ENCODE results near the gene SYTL3. TPM values are rescaled to one million over a fixed set of nuclear protein-coding genes. Genes with fewer than 3 reads are reported as not detected.

The SYTL3 gene
- total and polyA plus RNA-seq, 10 donors = 5.9 to 48.3 (median 17.9) TPM

DNA sequence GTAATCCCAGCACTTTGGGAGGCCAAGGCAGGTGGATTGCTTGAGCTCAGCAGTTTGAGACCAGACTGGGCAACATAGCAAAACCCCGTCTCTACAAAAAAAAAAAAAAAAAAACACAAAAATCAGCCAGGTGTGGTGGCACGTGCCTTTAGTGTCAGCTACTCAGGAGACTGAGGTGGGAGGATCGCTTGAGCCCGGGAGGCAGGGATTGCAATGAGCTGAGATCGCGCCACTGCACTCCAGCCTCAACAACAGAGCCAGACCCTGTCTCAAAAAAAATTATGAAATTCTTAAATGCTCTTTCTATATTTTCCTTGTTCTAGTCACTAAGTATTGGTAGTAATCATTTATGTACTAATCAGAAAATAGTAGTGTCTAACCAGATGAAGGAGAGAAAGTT, 30.6 kb downstream of the SYTL3 start:
- intact Hi-C loops (cut with DNase I; ENCODE audit: low total_unique reads) = no loop called here
- Histone ChIP-seq H3K9me3 (no peaks in the 10 kb centered on the region), H3K36me3 (peaks cover 0 to 69% (median 0%) of the 10 kb centered on the region in 6 donors), H3K27ac (no peak overlapping the region), H3K27me3 (replicated peaks in 1 of 7) (no peaks in the 10 kb centered on the region), H3K4me3 (no peak overlapping the region), H3K4me1 (peaks cover 0 to 7% (median 0%) of the 10 kb centered on the region in 6 donors)
- no peak for DNase-seq
- TF ChIP-seq, protein P1, sequence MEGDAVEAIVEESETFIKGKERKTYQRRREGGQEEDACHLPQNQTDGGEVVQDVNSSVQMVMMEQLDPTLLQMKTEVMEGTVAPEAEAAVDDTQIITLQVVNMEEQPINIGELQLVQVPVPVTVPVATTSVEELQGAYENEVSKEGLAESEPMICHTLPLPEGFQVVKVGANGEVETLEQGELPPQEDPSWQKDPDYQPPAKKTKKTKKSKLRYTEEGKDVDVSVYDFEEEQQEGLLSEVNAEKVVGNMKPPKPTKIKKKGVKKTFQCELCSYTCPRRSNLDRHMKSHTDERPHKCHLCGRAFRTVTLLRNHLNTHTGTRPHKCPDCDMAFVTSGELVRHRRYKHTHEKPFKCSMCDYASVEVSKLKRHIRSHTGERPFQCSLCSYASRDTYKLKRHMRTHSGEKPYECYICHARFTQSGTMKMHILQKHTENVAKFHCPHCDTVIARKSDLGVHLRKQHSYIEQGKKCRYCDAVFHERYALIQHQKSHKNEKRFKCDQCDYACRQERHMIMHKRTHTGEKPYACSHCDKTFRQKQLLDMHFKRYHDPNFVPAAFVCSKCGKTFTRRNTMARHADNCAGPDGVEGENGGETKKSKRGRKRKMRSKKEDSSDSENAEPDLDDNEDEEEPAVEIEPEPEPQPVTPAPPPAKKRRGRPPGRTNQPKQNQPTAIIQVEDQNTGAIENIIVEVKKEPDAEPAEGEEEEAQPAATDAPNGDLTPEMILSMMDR (IDR thresholded peaks at IDR 0.05 in 8 of 11, conservative IDR thresholded peaks at IDR 0.05 in 3 of 11) = no peak
- no peak for TF ChIP-seq POLR2AphosphoS5 (IDR thresholded peaks at IDR 0.05)
- TF ChIP-seq POLR2A (IDR thresholded peaks at IDR 0.05) = no peak
- 94 to 98% (median 96%) methylated on average over 6 of the region's 6 CpGs for WGBS, 5 donors

DNA sequence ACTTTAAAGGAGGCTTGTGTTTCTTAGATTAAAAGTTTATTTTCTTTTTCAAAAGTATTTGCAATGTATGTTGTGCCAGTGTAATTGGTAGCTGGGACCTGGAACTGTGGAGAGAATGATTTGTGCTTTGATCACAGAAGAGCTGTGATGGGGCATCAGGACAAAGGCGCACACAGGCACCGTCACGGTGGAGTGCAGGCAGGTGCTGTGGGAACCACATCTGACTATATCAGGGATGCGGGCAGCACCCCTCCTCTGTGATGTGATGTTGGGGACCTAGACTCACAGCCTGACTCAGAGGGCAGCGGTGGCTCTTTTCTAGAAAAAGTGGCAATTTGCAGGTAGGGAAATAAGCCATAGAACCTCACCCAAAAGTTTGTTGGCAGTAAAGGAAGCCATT, 34.5 kb downstream of the SYTL3 start:
- no peaks in the 10 kb centered on the region for H3K27me3 ChIP-seq (replicated peaks in 1 of 7)
- WGBS, 5 donors = 90 to 97% (median 94%) methylated on average over 5 of the region's 5 CpGs
- no peak for TF ChIP-seq POLR2AphosphoS5 (IDR thresholded peaks at IDR 0.05)
- TF ChIP-seq, protein P1 (IDR thresholded peaks at IDR 0.05 in 8 of 11, conservative IDR thresholded peaks at IDR 0.05 in 3 of 11) = no peak
- no peaks in the 10 kb centered on the region for H3K9me3 ChIP-seq
- peaks cover 0 to 60% (median 0%) of the 10 kb centered on the region in 6 donors for H3K36me3 ChIP-seq
- peaks cover 0 to 44% (median 25%) of the 10 kb centered on the region in 6 donors for H3K4me1 ChIP-seq
- DNase-seq = no peak
- intact Hi-C loops (cut with DNase I; ENCODE audit: low total_unique reads) = no loop called here
- no peak overlapping the region for H3K27ac ChIP-seq
- no peak overlapping the region for H3K4me3 ChIP-seq

DNA sequence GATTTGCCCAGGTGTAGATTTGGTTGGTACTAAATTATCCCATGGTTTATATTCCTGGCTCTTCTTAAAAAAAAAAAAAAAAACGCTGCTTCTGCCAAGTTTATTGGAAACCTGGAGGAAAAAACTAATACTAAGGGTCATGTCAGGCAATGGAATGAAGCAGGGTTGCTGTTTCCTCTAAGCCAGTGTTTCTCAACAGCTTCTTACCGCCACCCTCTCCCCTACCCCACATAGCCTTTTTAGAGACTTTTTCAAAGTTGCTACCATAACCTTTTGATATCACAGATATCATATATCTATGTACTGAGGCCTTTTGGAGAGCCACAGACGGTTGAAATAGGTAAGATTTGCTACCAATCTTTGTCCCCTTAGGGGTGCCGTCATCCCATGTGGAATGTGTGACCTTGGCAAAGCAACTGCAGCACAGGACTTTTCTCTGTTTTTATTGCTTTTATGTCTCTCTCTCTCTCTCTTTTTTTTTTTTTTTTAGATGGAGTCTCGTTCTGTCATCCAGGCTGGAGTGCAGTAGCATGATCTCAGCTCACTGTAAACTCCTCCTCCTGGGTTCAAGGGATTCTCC, 35.0 kb downstream of the SYTL3 start:
- H3K36me3 ChIP-seq = peaks cover 0 to 59% (median 0%) of the 10 kb centered on the region in 6 donors
- intact Hi-C loops (cut with DNase I; ENCODE audit: low total_unique reads) = no loop called here
- H3K27ac ChIP-seq = peak overlapping the region in 1 of 8 donors; percentile 83
- TF ChIP-seq POLR2AphosphoS5 (IDR thresholded peaks at IDR 0.05) = no peak
- no peaks in the 10 kb centered on the region for H3K27me3 ChIP-seq (replicated peaks in 1 of 7)
- no peaks in the 10 kb centered on the region for H3K9me3 ChIP-seq
- DNase-seq = no peak
- 62 to 76% (median 70%) methylated on average over 5 of the region's 5 CpGs for WGBS, 5 donors
- H3K4me1 ChIP-seq = peaks cover 0 to 46% (median 25%) of the 10 kb centered on the region in 6 donors
- no peak overlapping the region for H3K4me3 ChIP-seq

DNA sequence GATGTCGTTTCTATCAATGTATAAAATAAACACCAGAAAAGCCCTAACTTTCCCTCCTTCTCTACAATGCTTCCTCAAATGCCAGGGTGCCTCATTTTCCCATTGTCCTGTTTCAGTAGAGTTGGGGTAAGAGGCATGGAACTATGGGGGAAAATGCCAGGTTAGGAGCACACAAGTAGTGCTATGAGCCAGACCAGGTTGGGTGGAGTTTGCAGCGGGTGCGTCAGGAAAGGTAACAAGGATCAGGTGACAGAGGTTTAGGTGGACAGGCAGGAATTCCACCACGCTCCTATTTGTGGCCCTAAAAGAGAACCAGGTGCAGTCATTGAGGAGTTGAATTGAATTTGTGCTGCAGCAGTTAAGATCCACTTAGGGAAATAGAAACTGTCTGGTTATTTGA, 36.5 kb downstream of the SYTL3 start:
- H3K4me1 ChIP-seq = peaks cover 2 to 60% (median 31%) of the 10 kb centered on the region in 6 donors
- H3K36me3 ChIP-seq = peaks cover 0 to 51% (median 0%) of the 10 kb centered on the region in 6 donors
- peak overlapping the region in 6 of 8 donors; percentile 9 to 83 (median 68) for H3K27ac ChIP-seq
- H3K9me3 ChIP-seq = no peaks in the 10 kb centered on the region
- H3K4me3 ChIP-seq = peak overlapping the region in 1 of 8 donors; percentile 40
- intact Hi-C loops (cut with DNase I; ENCODE audit: low total_unique reads) = no loop called here
- 51 to 65% (median 59%) methylated on average over 4 of the region's 4 CpGs for WGBS, 5 donors
- peak; percentile 33 for DNase-seq
- no peaks in the 10 kb centered on the region for H3K27me3 ChIP-seq (replicated peaks in 1 of 7)
- TF ChIP-seq, protein P1 (IDR thresholded peaks at IDR 0.05 in 8 of 11, conservative IDR thresholded peaks at IDR 0.05 in 3 of 11) = no peak
- no peak for TF ChIP-seq POLR2AphosphoS5 (IDR thresholded peaks at IDR 0.05)
- no peak for TF ChIP-seq POLR2A (IDR thresholded peaks at IDR 0.05)

All from spleen (tissue), 11 donors.